GM18511 (cell line): Measurements from ENCODE around the gene SPOP.

Experiments used
- ATAC-seq: cut with Tn5 transposase; IDR thresholded peaks from one replicate; pipeline ENCODE4 v1.9.1; 2021; ENCODE audit warnings: mild to moderate bottlenecking, moderate library complexity; ENCODE audit not compliant: unreplicated experiment

The SPOP gene

GRCh38 chr17:49618028-49618611, 59.8 kb downstream of the SPOP start:
- ATAC-seq, result no peak

GRCh38 chr17:49616601-49617131, 61.2 kb downstream of the SPOP start:
- no peak for ATAC-seq

- ATAC-seq, result no peak
These were observed 61.8 kb downstream of the SPOP start for GRCh38 chr17:49616086-49616485.

- no peak for ATAC-seq
These were observed 64.6 kb downstream of the SPOP start for GRCh38 chr17:49613182-49613800.

GRCh38 chr17:49612726-49613125, 65.2 kb downstream of the SPOP start:
- no peak for ATAC-seq

GRCh38 chr17:49610883-49611584, 66.9 kb downstream of the SPOP start:
- no peak for ATAC-seq

- ATAC-seq, result no peak
These were observed 73.5 kb downstream of the SPOP start for GRCh38 chr17:49604314-49604869.

- ATAC-seq, result no peak
These were observed 74.2 kb downstream of the SPOP start for GRCh38 chr17:49603720-49604119.

GRCh38 chr17:49603238-49603637, 74.7 kb downstream of the SPOP start:
- ATAC-seq, result no peak

GRCh38 chr17:49602783-49603182, 75.1 kb downstream of the SPOP start:
- ATAC-seq, result no peak

- no peak for ATAC-seq
These were observed 76.9 kb downstream of the SPOP start for GRCh38 chr17:49600949-49601348.

- no peak for ATAC-seq
These were observed 79.0 kb downstream of the SPOP start for GRCh38 chr17:49598918-49599317.

GRCh38 chr17:49597928-49598655, 79.8 kb downstream of the SPOP start:
- ATAC-seq, result no peak

GRCh38 chr17:49597436-49597835, 80.5 kb downstream of the SPOP start:
- ATAC-seq, result no peak

GRCh38 chr17:49596613-49597244, 81.2 kb downstream of the SPOP start:
- no peak for ATAC-seq

GRCh38 chr17:49595980-49596379, 81.9 kb downstream of the SPOP start:
- ATAC-seq, result no peak

GRCh38 chr17:49595328-49595727, 82.6 kb downstream of the SPOP start:
- ATAC-seq, result no peak

GRCh38 chr17:49592263-49592662, 85.6 kb downstream of the SPOP start:
- no peak for ATAC-seq

- no peak for ATAC-seq
These were observed 87.0 kb downstream of the SPOP start for GRCh38 chr17:49590874-49591273.

- ATAC-seq, result no peak
These were observed 88.3 kb downstream of the SPOP start for GRCh38 chr17:49589577-49589927.
